ENCODE measurements around the gene CRIM1.

The CRIM1 gene

GRCh38 chr2:36574560-36574959 lies 219.0 kb downstream of the CRIM1 start:
- Histone ChIP-seq H3K4me2 (ENCODE audit: low read depth, low read length, poor library complexity, severe bottlenecking) (no peak overlapping the region), H4K20me1 (ENCODE audit: insufficient read depth, low read length, poor library complexity, severe bottlenecking) (peaks cover 3% of the 10 kb centered on the region), H3K9ac (ENCODE audit: low read depth, low read length, poor library complexity, severe bottlenecking) (no peak overlapping the region), H3F3A (ENCODE audit: low read depth) (no peaks in the 10 kb centered on the region), H3K9me3 (ENCODE audit: insufficient read depth, low read depth, low read length) (no peaks in the 10 kb centered on the region), H3K4me1 (ENCODE audit: insufficient read depth, low read length, poor library complexity, severe bottlenecking) (peaks cover 7% of the 10 kb centered on the region), H3K36me3 (ENCODE audit: insufficient read depth, low read length) (peaks cover 55% of the 10 kb centered on the region), H2AFZ (ENCODE audit: low read length) (no peak overlapping the region), H3K4me3 (ENCODE audit: low read length, poor library complexity, severe bottlenecking) (no peak overlapping the region), H3K9me2 (replicated peaks; ENCODE audit: low read depth, low read length) (no peaks in the 10 kb centered on the region), H3K79me2 (ENCODE audit: insufficient read depth, low read length) (no peaks in the 10 kb centered on the region; the same call in 1 of the 2 replicates), H3K27me3 (ENCODE audit: insufficient read depth, low read length, poor library complexity, severe bottlenecking) (no peaks in the 10 kb centered on the region)
- no peak for TF ChIP-seq EZH2phosphoT487 (IDR thresholded peaks at IDR 0.05; ENCODE audit: borderline replicate concordance)
- TF ChIP-seq CTCF (conservative IDR thresholded peaks at IDR 0.05; ENCODE audit: low read length): no peak

- Histone ChIP-seq H2AFZ (ENCODE audit: low read length) (no peak overlapping the region), H3F3A (ENCODE audit: low read depth) (no peaks in the 10 kb centered on the region), H3K9ac (ENCODE audit: low read depth, low read length, poor library complexity, severe bottlenecking) (no peak overlapping the region), H3K9me2 (replicated peaks; ENCODE audit: low read depth, low read length) (no peaks in the 10 kb centered on the region), H3K4me1 (ENCODE audit: insufficient read depth, low read length, poor library complexity, severe bottlenecking) (peaks cover 7% of the 10 kb centered on the region), H3K27me3 (ENCODE audit: insufficient read depth, low read length, poor library complexity, severe bottlenecking) (no peaks in the 10 kb centered on the region), H3K36me3 (ENCODE audit: insufficient read depth, low read length) (peaks cover 83% of the 10 kb centered on the region), H4K20me1 (ENCODE audit: insufficient read depth, low read length, poor library complexity, severe bottlenecking) (peaks cover 3% of the 10 kb centered on the region), H3K4me3 (ENCODE audit: low read length, poor library complexity, severe bottlenecking) (no peak overlapping the region), H3K9me3 (ENCODE audit: insufficient read depth, low read depth, low read length) (no peaks in the 10 kb centered on the region), H3K4me2 (ENCODE audit: low read depth, low read length, poor library complexity, severe bottlenecking) (no peak overlapping the region), H3K79me2 (ENCODE audit: insufficient read depth, low read length) (no peaks in the 10 kb centered on the region)
- TF ChIP-seq CTCF (conservative IDR thresholded peaks at IDR 0.05; ENCODE audit: low read length): no peak
- no peak for TF ChIP-seq EZH2phosphoT487 (IDR thresholded peaks at IDR 0.05; ENCODE audit: borderline replicate concordance)
These were observed 222.3 kb downstream of the CRIM1 start for GRCh38 chr2:36577884-36578283.

GRCh38 chr2:36578343-36579296 lies 223.0 kb downstream of the CRIM1 start:
- no peaks in the 10 kb centered on the region for H3K9me3 ChIP-seq (ENCODE audit: insufficient read depth, low read depth, low read length)

More at GRCh38 chr2:36578343-36579296, 223.0 kb downstream of the CRIM1 start:
- TF ChIP-seq CTCF (conservative IDR thresholded peaks at IDR 0.05; ENCODE audit: low read length) (no peak), EZH2phosphoT487 (IDR thresholded peaks at IDR 0.05; ENCODE audit: borderline replicate concordance) (no peak)
- H3K9ac ChIP-seq (ENCODE audit: low read depth, low read length, poor library complexity, severe bottlenecking): no peak overlapping the region
- H3K4me1 ChIP-seq (ENCODE audit: insufficient read depth, low read length, poor library complexity, severe bottlenecking): peaks cover 7% of the 10 kb centered on the region
- no peaks in the 10 kb centered on the region for H3K79me2 ChIP-seq (ENCODE audit: insufficient read depth, low read length)
- no peaks in the 10 kb centered on the region for H3K27me3 ChIP-seq (ENCODE audit: insufficient read depth, low read length, poor library complexity, severe bottlenecking)
- no peaks in the 10 kb centered on the region for H3F3A ChIP-seq (ENCODE audit: low read depth)
- peaks cover 85% of the 10 kb centered on the region for H3K36me3 ChIP-seq (ENCODE audit: insufficient read depth, low read length)
- H3K9me2 ChIP-seq (replicated peaks; ENCODE audit: low read depth, low read length): no peaks in the 10 kb centered on the region
- H3K4me3 ChIP-seq (ENCODE audit: low read length, poor library complexity, severe bottlenecking): no peak overlapping the region
- no peak overlapping the region for H2AFZ ChIP-seq (ENCODE audit: low read length)
- peaks cover 3% of the 10 kb centered on the region for H4K20me1 ChIP-seq (ENCODE audit: insufficient read depth, low read length, poor library complexity, severe bottlenecking)
- peak overlapping the region; percentile 14 for H3K4me2 ChIP-seq (ENCODE audit: low read depth, low read length, poor library complexity, severe bottlenecking)

Measured in Loucy (cell line).